HepG2 (cell line): Measurements from ENCODE around the gene OR2H1. TPM values are rescaled to one million over a fixed set of nuclear protein-coding genes. Genes with fewer than 3 reads are reported as not detected.

Experiments
- ATAC-seq: fragments of 200-7000 bp; cut with Tn5 transposase; 3 replicates; pipeline ENCODE4 v1.9.1; 2020; ENCODE audit warnings: mild to moderate bottlenecking, moderate library complexity
- BruUV-seq: library from RNA; stranded (reverse); fragments of 400-500 nt; replicated peaks from 2 replicates; lab custom pipeline; 2021; lab: Mats Ljungman, UMichigan
- CTCF ChIA-PET: fragments of 300-600 bp; formaldehyde crosslinking; extraction: SDS; loops from one replicate; lab custom pipeline; 2021; ENCODE audit warnings: low total read pairs, inconsistent platforms, low intra/inter-chr PET ratio; lab: Yijun Ruan, JAX
- POLR2A ChIA-PET: fragments of 350-600 bp; sonication (Branson Sonifier 250); formaldehyde crosslinking; loops from one replicate; lab custom pipeline; 2020; ENCODE audit warnings: antibody characterized with exemption, inconsistent platforms; lab: Yijun Ruan, JAX
- DNase-seq: peaks from one replicate; pipeline ENCODE4 v3.0.0-alpha.2; 2015; ENCODE audit warnings: low spot score
- FAIRE-seq: peaks from 3 replicates; lab custom pipeline; 2011; peaks lifted over from hg19 to GRCh38; lab: Jason Lieb, UNC
- H2AFZ ChIP-seq: one replicate; pipeline ENCODE4 v1.6.1; 2011; ENCODE audit warnings: low read length, inconsistent platforms
- H3K27ac ChIP-seq: fragments of 300-600 bp; 3 replicates; pipeline ENCODE4 v1.8.0; 2011; ENCODE audit warnings: mixed run types, mild to moderate bottlenecking, mixed read lengths, low read length, inconsistent platforms; ENCODE audit not compliant: insufficient read depth; ENCODE audit errors: extremely low read length
- H3K27me3 ChIP-seq, 2 experiments: fragments of 200-600 bp in 1 of 2; 2 replicates in 1 of 2; 3 replicates in 1 of 2; pipeline versions ENCODE4 v1.6.0 to v1.8.0; 2011; ENCODE audit warnings: low read length in 2 of 2, mild to moderate bottlenecking in 2 of 2, moderate library complexity in 2 of 2, inconsistent platforms in 1 of 2; ENCODE audit not compliant: insufficient read depth in 2 of 2, control insufficient read depth in 1 of 2
- H3K36me3 ChIP-seq, 2 experiments: fragments of 200-600 bp in 1 of 2; replicated peaks in 1 of 2; 2 replicates in 1 of 2; 3 replicates in 1 of 2; pipeline versions ENCODE4 v1.5.1 to v1.8.0; 2011; ENCODE audit warnings: low read length in 2 of 2, inconsistent platforms in 1 of 2; ENCODE audit not compliant: insufficient read depth in 2 of 2, control insufficient read depth in 1 of 2
- H3K4me1 ChIP-seq: 2 replicates; pipeline ENCODE4 v1.5.1; 2012; ENCODE audit warnings: low read length, inconsistent platforms; ENCODE audit not compliant: insufficient read depth
- H3K4me2 ChIP-seq: 2 replicates; pipeline ENCODE4 v1.6.0; 2011; ENCODE audit warnings: low read depth, low read length, inconsistent platforms
- H3K4me3 ChIP-seq, 3 experiments: fragments of 200-600 bp in 1 of 3; sonication (generic), shearing (Covaris generic) in 1 of 3; replicated peaks in 1 of 3; 2 replicates each; pipeline ENCODE4 v1.5.1; 2011 to 2016; ENCODE audit warnings: low read length in 3 of 3, inconsistent platforms in 2 of 3, low read depth in 2 of 3, mild to moderate bottlenecking in 2 of 3, control low read depth in 1 of 3, mixed read lengths in 1 of 3; ENCODE audit not compliant: insufficient read depth in 1 of 3
- H3K79me2 ChIP-seq: one replicate; pipeline ENCODE4 v1.6.1; 2011; ENCODE audit warnings: low read length, inconsistent platforms; ENCODE audit not compliant: insufficient read depth
- H3K9ac ChIP-seq: 2 replicates; pipeline ENCODE4 v1.6.0; 2011; ENCODE audit warnings: mild to moderate bottlenecking, low read depth, low read length, inconsistent platforms; ENCODE audit not compliant: insufficient read depth
- H3K9me3 ChIP-seq: 2 replicates; pipeline ENCODE4 v1.5.1; 2012; ENCODE audit warnings: mild to moderate bottlenecking, low read length
- H4K20me1 ChIP-seq: 2 replicates; pipeline ENCODE4 v1.6.0; 2011; ENCODE audit warnings: inconsistent platforms, mild to moderate bottlenecking, low read length, moderate library complexity; ENCODE audit not compliant: insufficient read depth
- KDM5B ChIP-seq: sonication (generic); formaldehyde crosslinking; IDR thresholded peaks from 2 replicates; pipeline ENCODE4 v1.4.0; 2020; ENCODE audit warnings: missing genetic modification reagents, mild to moderate bottlenecking, borderline replicate concordance
- MBNL3 ChIP-seq: fragments of 250-450 bp; sonication (Bioruptor Pico); conservative IDR thresholded peaks from 2 replicates; pipeline ENCODE4 v1.8.0; 2022; ENCODE audit warnings: mild to moderate bottlenecking, inconsistent platforms
- ZFP82 ChIP-seq: sonication (generic); formaldehyde crosslinking; IDR thresholded peaks from 2 replicates; pipeline ENCODE4 v1.5.1; 2020; ENCODE audit warnings: mild to moderate bottlenecking, missing genetic modification reagents, borderline replicate concordance
- ZFX ChIP-seq: sonication (generic); formaldehyde crosslinking; IDR thresholded peaks from 2 replicates; pipeline ENCODE4 v1.4.0; 2020; ENCODE audit warnings: mild to moderate bottlenecking, low read depth, missing genetic modification reagents, moderate library complexity
- WGBS: methylation state at CpG from one replicate; pipeline ENCODE4 v1.1.6; 2017; ENCODE audit warnings: low lambda C conversion rate; 5-methylcytosine and 5-hydroxymethylcytosine counted together
- in situ Hi-C: cut with HindIII; loops from 2 replicates; pipeline ENCODE4 v1.10.0; 2017; ENCODE audit warnings: low pct_unique_long_range_greater_than_20kb; ENCODE audit not compliant: extremely low pct_ligation_motif_present
- intact Hi-C: fragments of 100-400 bp; cut with micrococcal nuclease; formaldehyde crosslinking; loops from one replicate; pipeline ENCODE4 v1.10.0; 2022; ENCODE audit not compliant: unreplicated experiment
- polyA plus RNA-seq, 8 experiments: library from polyadenylated mRNA; depleted of rRNA in 3 of 8; stranded (reverse) in 7 of 8; unstranded in 1 of 8; fragments of >200 nt; fragmentation: Illumina TruSeq in 4 of 8; extraction: Trizol in 4 of 8; gene quantifications; 2 replicates each; pipeline versions ENCODE4 v1.2.1 to v1.2.3, GENCODE V29; 2011 to 2016; ENCODE audit warnings: low read depth in 4 of 8, missing spikeins in 1 of 8, mixed read lengths in 1 of 8; ENCODE audit not compliant: insufficient read depth in 1 of 8
- total RNA-seq, 5 experiments: library from RNA; depleted of rRNA; stranded (reverse); fragments of >200 nt; fragmentation: Illumina TruSeq; extraction: Trizol; gene quantifications; 2 replicates each; pipeline ENCODE4 v1.2.3, GENCODE V29; 2016; ENCODE audit warnings: low read depth in 1 of 5
- TF ChIP-seq, protein P1 (sequence below): sonication (generic); formaldehyde crosslinking; IDR thresholded peaks from 2 replicates; pipeline ENCODE4 v1.4.0; 2020; ENCODE audit warnings: mild to moderate bottlenecking, missing genetic modification reagents, borderline replicate concordance
- TF ChIP-seq, protein P2 (sequence below): sonication (generic); formaldehyde crosslinking; IDR thresholded peaks from 2 replicates; pipeline ENCODE4 v1.4.0; 2020; ENCODE audit warnings: missing genetic modification reagents
- TF ChIP-seq, protein P3 (sequence below): conservative IDR thresholded peaks from 2 replicates; pipeline ENCODE4 v1.6.1; 2018; ENCODE audit warnings: missing genetic modification reagents
- TF ChIP-seq, protein P4 (sequence below): sonication (generic); formaldehyde crosslinking; IDR thresholded peaks from 2 replicates; pipeline ENCODE4 v1.4.0; 2020; ENCODE audit warnings: missing genetic modification reagents, borderline replicate concordance
- TF ChIP-seq, protein P5 (sequence below): sonication (generic); formaldehyde crosslinking; IDR thresholded peaks from 2 replicates; pipeline ENCODE4 v1.9.0; 2021; ENCODE audit warnings: missing genetic modification reagents, mild to moderate bottlenecking, borderline replicate concordance

The OR2H1 gene
- total and polyA plus RNA-seq, 2 of the 13 experiments (the other 11 are each of a cell fraction or from before 2014, with no cell fraction given) = 0.15 TPM; not detected in 1

DNA sequence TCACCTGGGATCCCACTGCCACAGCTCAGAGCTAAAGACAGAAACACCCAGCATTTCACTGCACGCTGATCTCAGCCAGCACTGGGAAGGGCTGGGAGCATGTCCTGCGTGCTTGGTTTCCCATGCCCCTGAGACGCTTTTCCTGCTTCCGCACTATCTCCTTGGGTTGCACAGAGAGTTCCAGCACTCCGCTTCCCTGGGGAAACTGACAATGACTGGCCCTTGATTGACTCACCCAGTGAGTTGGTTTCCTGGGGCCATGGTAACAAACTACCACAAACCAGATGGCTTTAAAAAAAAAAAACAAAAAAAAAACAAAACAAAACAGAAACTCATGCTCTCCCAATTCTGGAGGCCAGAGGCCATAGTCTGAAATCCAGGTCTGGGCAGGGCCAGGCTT is 45.6 kb downstream of the OR2H1 start:
- no peak overlapping the region for H3K4me3 ChIP-seq
- DNase-seq (no peak), ATAC-seq (no peak), FAIRE-seq (no peak)
- 0 out of 2 replicates have a peak, but pooled peaks cover 4% of the 10 kb centered on the region for H3K4me1 ChIP-seq
- no peak overlapping the region for H3K27ac ChIP-seq
- WGBS = 68% methylated on average over 5 of the region's 5 CpGs
- H3K36me3 ChIP-seq = no peaks in the 10 kb centered on the region
- no peak overlapping the region for H3K9ac ChIP-seq
- no peak overlapping the region for H3K4me2 ChIP-seq
- TF ChIP-seq, protein P1, sequence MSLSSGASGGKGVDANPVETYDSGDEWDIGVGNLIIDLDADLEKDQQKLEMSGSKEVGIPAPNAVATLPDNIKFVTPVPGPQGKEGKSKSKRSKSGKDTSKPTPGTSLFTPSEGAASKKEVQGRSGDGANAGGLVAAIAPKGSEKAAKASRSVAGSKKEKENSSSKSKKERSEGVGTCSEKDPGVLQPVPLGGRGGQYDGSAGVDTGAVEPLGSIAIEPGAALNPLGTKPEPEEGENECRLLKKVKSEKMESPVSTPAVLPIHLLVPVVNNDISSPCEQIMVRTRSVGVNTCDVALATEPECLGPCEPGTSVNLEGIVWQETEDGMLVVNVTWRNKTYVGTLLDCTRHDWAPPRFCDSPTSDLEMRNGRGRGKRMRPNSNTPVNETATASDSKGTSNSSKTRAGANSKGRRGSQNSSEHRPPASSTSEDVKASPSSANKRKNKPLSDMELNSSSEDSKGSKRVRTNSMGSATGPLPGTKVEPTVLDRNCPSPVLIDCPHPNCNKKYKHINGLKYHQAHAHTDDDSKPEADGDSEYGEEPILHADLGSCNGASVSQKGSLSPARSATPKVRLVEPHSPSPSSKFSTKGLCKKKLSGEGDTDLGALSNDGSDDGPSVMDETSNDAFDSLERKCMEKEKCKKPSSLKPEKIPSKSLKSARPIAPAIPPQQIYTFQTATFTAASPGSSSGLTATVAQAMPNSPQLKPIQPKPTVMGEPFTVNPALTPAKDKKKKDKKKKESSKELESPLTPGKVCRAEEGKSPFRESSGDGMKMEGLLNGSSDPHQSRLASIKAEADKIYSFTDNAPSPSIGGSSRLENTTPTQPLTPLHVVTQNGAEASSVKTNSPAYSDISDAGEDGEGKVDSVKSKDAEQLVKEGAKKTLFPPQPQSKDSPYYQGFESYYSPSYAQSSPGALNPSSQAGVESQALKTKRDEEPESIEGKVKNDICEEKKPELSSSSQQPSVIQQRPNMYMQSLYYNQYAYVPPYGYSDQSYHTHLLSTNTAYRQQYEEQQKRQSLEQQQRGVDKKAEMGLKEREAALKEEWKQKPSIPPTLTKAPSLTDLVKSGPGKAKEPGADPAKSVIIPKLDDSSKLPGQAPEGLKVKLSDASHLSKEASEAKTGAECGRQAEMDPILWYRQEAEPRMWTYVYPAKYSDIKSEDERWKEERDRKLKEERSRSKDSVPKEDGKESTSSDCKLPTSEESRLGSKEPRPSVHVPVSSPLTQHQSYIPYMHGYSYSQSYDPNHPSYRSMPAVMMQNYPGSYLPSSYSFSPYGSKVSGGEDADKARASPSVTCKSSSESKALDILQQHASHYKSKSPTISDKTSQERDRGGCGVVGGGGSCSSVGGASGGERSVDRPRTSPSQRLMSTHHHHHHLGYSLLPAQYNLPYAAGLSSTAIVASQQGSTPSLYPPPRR (CRISPR knock-in tag) = no peak
- TF ChIP-seq, protein P2, sequence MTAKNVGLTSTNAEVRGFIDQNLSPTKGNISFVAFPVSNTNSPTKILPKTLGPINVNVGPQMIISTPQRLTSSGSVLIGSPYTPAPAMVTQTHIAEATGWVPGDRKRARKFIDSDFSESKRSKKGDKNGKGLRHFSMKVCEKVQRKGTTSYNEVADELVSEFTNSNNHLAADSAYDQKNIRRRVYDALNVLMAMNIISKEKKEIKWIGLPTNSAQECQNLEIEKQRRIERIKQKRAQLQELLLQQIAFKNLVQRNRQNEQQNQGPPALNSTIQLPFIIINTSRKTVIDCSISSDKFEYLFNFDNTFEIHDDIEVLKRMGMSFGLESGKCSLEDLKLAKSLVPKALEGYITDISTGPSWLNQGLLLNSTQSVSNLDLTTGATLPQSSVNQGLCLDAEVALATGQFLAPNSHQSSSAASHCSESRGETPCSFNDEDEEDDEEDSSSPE (CRISPR knock-in tag) = no peak
- TF ChIP-seq MBNL3 (CRISPR knock-in tag) (no peak), ZFP82 (no peak), ZFX (CRISPR knock-in tag) (no peak), KDM5B (CRISPR knock-in tag) (no peak)
- TF ChIP-seq, protein P3, sequence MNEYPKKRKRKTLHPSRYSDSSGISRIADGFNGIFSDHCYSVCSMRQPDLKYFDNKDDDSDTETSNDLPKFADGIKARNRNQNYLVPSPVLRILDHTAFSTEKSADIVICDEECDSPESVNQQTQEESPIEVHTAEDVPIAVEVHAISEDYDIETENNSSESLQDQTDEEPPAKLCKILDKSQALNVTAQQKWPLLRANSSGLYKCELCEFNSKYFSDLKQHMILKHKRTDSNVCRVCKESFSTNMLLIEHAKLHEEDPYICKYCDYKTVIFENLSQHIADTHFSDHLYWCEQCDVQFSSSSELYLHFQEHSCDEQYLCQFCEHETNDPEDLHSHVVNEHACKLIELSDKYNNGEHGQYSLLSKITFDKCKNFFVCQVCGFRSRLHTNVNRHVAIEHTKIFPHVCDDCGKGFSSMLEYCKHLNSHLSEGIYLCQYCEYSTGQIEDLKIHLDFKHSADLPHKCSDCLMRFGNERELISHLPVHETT (CRISPR knock-in tag) = no peak
- TF ChIP-seq, protein P4, sequence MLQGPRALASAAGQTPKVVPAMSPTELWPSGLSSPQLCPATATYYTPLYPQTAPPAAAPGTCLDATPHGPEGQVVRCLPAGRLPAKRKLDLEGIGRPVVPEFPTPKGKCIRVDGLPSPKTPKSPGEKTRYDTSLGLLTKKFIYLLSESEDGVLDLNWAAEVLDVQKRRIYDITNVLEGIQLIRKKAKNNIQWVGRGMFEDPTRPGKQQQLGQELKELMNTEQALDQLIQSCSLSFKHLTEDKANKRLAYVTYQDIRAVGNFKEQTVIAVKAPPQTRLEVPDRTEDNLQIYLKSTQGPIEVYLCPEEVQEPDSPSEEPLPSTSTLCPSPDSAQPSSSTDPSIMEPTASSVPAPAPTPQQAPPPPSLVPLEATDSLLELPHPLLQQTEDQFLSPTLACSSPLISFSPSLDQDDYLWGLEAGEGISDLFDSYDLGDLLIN (CRISPR knock-in tag) = no peak
- TF ChIP-seq, protein P5, sequence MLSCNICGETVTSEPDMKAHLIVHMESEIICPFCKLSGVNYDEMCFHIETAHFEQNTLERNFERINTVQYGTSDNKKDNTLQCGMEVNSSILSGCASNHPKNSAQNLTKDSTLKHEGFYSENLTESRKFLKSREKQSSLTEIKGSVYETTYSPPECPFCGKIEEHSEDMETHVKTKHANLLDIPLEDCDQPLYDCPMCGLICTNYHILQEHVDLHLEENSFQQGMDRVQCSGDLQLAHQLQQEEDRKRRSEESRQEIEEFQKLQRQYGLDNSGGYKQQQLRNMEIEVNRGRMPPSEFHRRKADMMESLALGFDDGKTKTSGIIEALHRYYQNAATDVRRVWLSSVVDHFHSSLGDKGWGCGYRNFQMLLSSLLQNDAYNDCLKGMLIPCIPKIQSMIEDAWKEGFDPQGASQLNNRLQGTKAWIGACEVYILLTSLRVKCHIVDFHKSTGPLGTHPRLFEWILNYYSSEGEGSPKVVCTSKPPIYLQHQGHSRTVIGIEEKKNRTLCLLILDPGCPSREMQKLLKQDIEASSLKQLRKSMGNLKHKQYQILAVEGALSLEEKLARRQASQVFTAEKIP (CRISPR knock-in tag) = no peak
- ChIA-PET POLR2A (no interaction called here), CTCF (no interaction called here)
- H4K20me1 ChIP-seq = no peaks in the 10 kb centered on the region
- intact Hi-C loops = no loop called here
- H3K27me3 ChIP-seq = no peaks in the 10 kb centered on the region
- BruUV-seq = no TSS peak
- no peak overlapping the region for H2AFZ ChIP-seq
- H3K79me2 ChIP-seq = no peaks in the 10 kb centered on the region
- H3K9me3 ChIP-seq = no peaks in the 10 kb centered on the region
- in situ Hi-C loops = no loop called here
